Adrenal gland (tissue), 5 donors: ENCODE results near the gene VPS26B.

ENCODE experiments used
- POLR2A ChIP-seq, 2 donors: fragments of 450-650 bp; IDR thresholded peaks; one replicate each; pipeline ENCODE4 v1.6.1; 2017; ENCODE audit warnings: antibody characterized with exemption in 2 of 2, mild to moderate bottlenecking in 2 of 2, moderate library complexity in 1 of 2
- TF ChIP-seq, protein P1 (sequence below), 6 experiments: fragments of 450-650 bp in 4 of 6; fragments of 200-600 bp in 2 of 6; sonication (generic) in 1 of 6; IDR thresholded peaks; 1 replicate in 5 of 6; 2 replicates in 1 of 6; pipeline versions ENCODE4 v1.5.1 to v1.8.0; 2016 to 2021; ENCODE audit warnings: antibody characterized with exemption in 6 of 6, mild to moderate bottlenecking in 2 of 6, moderate library complexity in 1 of 6
- donor health status: DM: no; HTN: no; CAD: no.

DNA sequence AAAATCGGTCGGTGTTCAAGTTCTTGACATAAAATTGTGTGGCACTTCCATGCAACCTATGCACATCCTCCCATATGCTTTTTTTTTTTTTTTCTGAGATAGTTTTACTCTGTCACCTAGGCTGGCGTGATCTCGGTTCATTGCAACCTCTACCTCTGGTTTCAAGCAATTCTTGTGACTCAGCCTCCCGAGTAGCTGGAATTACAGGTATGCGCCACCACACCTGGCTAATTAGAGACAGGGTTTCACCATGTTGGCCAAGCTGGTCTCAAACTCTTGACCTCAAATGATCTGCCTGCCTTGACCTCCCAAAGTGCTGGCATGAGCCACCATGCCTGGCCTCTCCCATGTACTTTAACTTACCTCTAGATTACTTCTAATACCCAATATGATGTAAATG lies 66.7 kb downstream of the VPS26B start:
- no peak for TF ChIP-seq POLR2A (IDR thresholded peaks at IDR 0.05)
- TF ChIP-seq, protein P1, sequence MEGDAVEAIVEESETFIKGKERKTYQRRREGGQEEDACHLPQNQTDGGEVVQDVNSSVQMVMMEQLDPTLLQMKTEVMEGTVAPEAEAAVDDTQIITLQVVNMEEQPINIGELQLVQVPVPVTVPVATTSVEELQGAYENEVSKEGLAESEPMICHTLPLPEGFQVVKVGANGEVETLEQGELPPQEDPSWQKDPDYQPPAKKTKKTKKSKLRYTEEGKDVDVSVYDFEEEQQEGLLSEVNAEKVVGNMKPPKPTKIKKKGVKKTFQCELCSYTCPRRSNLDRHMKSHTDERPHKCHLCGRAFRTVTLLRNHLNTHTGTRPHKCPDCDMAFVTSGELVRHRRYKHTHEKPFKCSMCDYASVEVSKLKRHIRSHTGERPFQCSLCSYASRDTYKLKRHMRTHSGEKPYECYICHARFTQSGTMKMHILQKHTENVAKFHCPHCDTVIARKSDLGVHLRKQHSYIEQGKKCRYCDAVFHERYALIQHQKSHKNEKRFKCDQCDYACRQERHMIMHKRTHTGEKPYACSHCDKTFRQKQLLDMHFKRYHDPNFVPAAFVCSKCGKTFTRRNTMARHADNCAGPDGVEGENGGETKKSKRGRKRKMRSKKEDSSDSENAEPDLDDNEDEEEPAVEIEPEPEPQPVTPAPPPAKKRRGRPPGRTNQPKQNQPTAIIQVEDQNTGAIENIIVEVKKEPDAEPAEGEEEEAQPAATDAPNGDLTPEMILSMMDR (IDR thresholded peaks at IDR 0.05): no peak
